ENCODE data around the gene EXOG.

EXOG gene

DNA sequence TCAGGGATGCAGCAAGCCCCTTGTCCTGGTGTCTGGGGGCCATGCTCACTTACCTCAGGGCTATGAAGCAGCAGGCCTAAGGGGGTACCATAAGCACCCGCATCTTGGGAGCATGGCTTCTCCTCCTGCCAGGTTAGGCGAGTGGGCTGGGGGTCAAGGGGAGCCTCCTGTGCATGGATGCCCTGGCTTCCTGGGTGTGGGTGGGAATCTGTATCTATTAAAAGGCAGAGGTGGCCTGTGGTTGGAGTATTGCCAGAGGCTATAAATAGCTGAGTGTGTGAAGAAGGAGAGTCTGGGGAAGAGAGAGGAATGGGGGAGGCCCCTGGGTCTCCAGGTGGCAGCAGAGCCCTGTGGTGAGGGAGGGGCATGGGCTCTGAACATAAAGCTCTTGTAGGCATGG, 22.9 kb upstream of the EXOG start:
- DNase-seq (ENCODE audit: low read depth in 2 of 2): no peak

DNA sequence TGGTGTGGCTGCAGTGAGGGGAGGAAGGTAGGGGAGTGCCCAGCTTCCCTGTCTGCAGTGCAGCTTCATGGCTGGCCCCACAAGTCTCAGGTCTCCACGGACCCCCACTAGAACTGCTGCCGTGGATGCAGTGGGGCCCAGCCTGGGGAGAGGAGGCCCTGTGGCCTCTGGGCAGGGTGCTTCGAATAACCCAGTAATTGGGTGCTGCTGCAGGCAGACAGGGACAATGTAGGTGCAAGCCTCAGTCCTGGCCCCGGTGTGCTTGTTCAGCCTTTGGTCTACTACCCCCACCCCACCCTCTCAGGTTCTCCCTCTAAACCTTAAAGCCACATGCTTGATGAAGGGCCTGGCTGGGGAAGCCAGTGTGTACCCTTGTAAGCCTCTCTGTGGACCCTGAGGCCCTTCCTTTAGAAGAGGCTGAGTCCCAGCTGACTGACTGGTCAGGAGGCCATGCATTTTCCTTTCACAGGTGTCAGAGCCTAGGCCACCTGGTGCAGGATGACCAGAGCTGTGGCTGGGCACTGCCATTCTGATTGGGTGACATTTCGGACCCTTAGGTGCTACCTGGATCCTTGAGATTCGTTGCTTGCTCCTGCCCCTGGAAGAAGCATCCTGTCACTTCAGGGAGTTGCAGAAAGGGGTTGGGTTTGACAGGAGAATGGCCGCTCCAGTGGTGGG, 21.1 kb upstream of the EXOG start:
- DNase-seq (ENCODE audit: low read depth in 2 of 2): no peak

- DNase-seq (ENCODE audit: low read depth in 2 of 2): no peak
Observed at GRCh38 chr3:38475716-38476115, 20.4 kb upstream of the EXOG start.

DNA sequence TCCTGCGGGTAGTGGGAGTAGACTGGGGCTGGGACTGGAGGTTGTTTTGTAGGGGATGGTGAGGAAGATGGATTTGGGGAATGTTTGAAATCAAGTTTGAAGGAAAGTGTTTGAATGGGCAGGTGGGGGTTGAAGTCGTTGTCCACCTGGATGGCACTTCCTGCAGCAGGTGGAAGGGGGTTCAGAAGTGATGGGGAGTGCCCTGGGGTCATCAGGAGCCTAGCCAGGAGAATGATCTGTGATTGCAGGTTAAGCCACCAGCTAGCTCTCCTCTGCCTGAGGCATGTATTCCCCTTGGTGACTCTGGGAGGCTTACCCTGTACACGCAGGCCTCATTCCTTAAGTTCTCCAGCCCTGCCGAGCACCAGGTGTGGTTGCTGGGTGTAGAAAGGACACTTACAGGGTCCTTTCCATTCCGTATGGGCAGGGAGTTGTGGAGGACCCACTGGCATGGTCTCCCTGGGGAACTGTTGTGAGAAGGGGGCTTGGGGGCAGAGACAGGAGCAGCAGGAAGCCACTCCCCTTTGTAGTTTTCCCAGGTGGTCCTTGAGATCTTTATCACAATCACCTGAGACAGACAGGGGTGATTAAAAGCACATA, 19.9 kb upstream of the EXOG start:
- DNase-seq (ENCODE audit: low read depth in 2 of 2): no peak

GRCh38 chr3:38477057-38477820, 18.9 kb upstream of the EXOG start:
- DNase-seq (ENCODE audit: low read depth in 2 of 2): no peak

GRCh38 chr3:38477839-38478450, 18.2 kb upstream of the EXOG start:
- no peak for DNase-seq (ENCODE audit: low read depth in 2 of 2)

DNA sequence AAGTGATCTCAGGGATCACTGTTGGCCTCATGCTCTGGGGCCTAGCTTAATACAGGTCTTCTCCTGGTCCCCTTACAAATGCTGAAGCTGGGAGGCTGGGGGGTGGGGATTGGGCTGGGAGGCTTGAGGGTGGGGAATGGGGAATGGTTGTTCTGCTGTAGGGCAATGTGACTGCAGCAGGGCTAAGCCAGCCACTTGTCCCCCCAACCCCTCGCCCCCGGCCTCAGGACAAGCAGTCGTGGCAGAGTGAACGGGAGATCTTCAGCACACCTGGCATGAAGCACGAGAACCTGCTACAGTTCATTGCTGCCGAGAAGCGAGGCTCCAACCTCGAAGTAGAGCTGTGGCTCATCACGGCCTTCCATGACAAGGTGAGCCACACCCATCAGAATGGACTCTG, 17.2 kb upstream of the EXOG start:
- no peak for DNase-seq (ENCODE audit: low read depth in 2 of 2)

DNA sequence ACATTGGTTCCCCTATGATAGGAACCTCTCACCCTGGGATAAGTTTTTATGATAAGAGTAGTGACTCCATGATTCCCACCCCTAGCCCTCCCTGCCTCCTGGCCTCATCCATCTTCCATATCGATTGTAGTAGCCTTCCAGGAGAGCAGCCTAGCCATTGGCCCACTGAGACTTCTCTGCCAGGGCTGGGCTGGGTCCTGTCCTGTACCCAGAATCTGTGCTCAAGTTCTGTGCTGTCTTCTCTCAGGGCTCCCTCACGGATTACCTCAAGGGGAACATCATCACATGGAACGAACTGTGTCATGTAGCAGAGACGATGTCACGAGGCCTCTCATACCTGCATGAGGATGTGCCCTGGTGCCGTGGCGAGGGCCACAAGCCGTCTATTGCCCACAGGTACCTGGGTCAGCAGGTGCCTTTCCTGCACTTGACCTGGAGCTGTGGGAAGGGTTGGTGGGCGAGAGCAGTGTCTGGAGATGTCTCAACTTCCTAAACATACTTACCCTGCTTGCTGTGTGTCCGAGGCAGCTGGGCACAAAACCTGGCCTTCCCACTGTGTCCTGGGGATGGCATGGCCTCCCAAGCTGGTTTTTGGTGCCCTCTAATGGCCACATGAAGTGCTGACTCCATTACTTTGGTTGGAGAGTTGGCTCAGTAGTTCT, 16.6 kb upstream of the EXOG start:
- no peak for DNase-seq (ENCODE audit: low read depth in 2 of 2)

- DNase-seq (ENCODE audit: low read depth in 2 of 2): no peak
Observed at GRCh38 chr3:38480093-38480445, 16.1 kb upstream of the EXOG start.

DNA sequence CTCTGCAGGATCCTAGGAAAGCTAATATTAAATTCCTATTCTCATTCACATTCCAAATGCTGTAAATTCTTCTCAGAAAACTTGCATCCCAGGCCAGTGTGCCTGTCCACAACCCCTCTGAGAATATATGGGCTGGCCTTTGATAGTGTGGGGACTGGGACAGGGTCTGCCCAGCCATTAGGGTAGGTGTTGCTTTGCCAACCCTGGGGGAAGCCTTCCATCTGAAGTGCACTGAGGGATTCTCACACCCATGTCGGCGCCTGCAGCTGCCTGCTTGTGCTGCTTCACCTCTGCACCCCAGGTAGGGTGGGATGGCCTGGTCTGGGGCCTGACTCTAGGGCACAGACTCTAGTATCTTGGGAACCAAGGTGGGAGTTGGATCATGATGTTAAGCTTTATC, 15.2 kb upstream of the EXOG start:
- DNase-seq (ENCODE audit: low read depth in 2 of 2): no peak

GRCh38 chr3:38482951-38483350, 13.2 kb upstream of the EXOG start:
- no peak for DNase-seq (ENCODE audit: low read depth in 2 of 2)

DNA sequence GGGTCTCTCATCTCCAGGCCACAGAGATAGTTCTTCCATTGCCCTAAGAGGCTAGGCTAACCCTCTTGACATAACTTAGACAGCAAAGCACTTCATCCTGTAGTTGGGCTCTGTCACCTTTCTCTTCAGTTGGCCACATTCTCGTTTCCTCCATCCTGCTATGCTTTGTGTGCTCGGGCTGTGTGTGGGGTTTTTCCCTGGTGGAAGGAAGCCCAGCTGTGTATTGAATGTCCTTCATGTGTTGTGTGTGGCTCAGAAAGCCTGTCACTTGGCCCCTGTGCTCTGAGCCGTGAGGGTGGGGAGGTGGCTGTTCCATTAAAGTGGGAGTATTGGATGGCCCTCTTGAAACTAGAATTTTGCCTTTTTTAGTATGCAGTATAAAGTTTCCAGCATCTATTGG, 8.8 kb upstream of the EXOG start:
- no peak for DNase-seq (ENCODE audit: low read depth in 2 of 2)

DNA sequence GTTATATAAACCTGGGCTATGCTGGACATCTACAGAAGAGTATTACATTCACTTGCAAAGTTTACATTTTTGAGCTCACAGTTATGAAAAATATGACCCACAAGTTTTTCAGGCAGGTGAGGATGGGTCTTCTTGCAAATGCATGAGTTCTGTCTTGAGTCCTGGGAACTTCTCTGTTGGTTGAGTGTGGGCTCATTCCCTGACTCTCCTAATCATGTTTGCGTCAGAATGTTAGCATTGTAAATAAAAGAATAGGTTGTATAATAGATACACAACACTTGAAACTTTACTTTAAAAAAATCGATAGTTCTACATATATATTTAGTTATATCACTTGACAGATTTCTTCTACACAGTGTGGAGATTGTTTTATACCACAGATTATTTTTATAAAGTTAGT, 7.2 kb upstream of the EXOG start:
- no peak for DNase-seq (ENCODE audit: low read depth in 2 of 2)

DNA sequence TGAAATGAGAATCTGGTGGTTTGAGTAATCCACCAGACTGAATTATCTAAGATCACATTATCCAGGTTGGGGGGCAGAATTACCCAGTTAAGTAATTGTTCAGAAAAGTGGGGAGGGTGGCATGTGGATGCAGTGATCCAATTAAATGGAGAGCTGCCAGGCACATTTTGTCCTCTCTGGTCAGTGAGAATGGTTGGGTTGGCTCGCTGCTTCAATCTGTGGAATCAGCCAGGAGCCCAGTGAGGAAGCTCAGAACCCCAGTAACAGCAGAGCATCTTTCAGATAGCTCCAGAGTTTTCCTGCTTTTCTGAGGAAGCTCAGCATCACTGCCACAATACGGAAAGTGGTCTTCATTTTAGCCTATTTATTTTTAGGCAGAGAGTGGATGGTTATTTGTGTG, 6.4 kb upstream of the EXOG start:
- no peak for DNase-seq (ENCODE audit: low read depth in 2 of 2)

GRCh38 chr3:38490281-38491030, 5.7 kb upstream of the EXOG start:
- DNase-seq (ENCODE audit: low read depth in 2 of 2): no peak

DNA sequence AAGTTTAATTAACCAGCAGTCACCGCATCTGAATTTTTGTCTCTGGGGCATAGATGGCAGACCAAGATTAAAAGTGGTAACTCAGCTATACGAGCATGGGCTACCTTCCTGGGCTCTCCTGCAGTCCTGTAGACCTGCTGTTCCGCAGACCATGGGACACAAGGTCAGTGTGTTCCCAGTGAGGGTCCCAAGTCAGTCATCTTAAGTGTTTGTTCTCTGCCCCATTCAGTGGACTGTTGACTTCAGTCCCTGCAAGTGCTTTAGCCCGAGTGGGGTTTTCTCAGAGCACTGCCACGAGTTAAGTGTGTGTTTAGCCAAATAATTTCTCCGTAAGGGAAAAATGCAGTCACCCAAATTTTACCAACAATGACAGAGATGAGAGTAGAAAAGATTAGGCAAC, 4.9 kb upstream of the EXOG start:
- no peak for DNase-seq (ENCODE audit: low read depth in 2 of 2)

GRCh38 chr3:38493031-38493430, 3.1 kb upstream of the EXOG start:
- DNase-seq (ENCODE audit: low read depth in 2 of 2): no peak

- DNase-seq (ENCODE audit: low read depth in 2 of 2): no peak
Observed at GRCh38 chr3:38497031-38497430, 891 bp downstream of the EXOG start.

GRCh38 chr3:38500688-38501417, 4.7 kb downstream of the EXOG start:
- no peak for DNase-seq (ENCODE audit: low read depth in 2 of 2)

DNA sequence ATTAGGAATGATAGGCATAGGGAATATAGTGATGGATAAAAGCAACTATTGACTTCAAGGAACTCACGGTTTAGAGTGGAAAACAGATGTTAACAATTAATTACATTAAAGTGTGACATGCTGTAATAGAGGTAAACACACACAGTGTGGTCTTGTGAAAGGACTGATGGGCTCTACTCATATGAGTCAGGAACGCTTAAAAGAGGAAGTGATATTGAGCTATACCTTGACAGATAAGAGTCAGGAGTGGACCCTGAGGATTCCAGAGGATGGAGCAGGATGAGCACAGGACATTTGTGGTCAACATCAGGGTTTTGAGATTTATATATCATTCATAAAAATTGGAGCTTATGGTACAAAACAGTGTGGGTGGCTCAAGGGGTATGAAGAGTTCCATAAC, 11.0 kb downstream of the EXOG start:
- DNase-seq (ENCODE audit: low read depth in 2 of 2): no peak

DNA sequence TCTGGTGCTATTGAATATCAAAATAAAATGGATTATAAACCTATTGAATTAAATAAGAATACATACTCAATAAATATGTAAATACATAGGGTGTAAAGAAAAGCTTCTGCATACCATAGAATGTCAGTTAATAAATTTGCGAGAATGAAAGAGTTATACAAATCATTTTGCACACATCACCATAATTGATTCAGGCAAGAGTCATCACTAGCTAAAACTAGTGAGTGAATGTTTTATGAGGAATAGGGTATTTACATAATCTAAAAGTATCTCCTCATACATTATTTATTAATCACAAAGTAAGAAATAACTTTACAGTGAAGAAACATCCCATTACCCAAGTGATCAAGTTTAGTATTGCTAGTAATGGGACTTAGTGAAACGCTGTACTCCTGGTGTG, 13.6 kb downstream of the EXOG start:
- no peak for DNase-seq (ENCODE audit: low read depth in 2 of 2)
